ENCODE measurements around the gene ITPK1.
A peak's percentile ranks its signal among the peaks of the same experiment; 100 is the strongest.

Gene ITPK1

GRCh38 chr14:92974541-92975345 is 141.0 kb downstream of the ITPK1 start:
- Histone ChIP-seq H3K27me3 (ENCODE audit: control insufficient read depth in 1 of 2, insufficient read depth in 2 of 2, low read length in 2 of 2) (no peaks in the 10 kb centered on the region), H3K9me3 (ENCODE audit: control insufficient read depth in 2 of 2, low read length in 2 of 2) (peaks cover 8 to 19% of the 10 kb centered on the region in 2 donors), H3K36me3 (ENCODE audit: control insufficient read depth in 2 of 2, insufficient read depth in 2 of 2, low read length in 2 of 2) (peaks cover 0 to 7% of the 10 kb centered on the region in 2 donors), H3K4me3 (ENCODE audit: low read length in 2 of 2) (no peak overlapping the region), H3K4me1 (ENCODE audit: control insufficient read depth, insufficient read depth, low read length) (peaks cover 21% of the 10 kb centered on the region), H3K27ac (ENCODE audit: low read length) (peak overlapping the region; percentile 80), H3K9ac (ENCODE audit: low read length in 2 of 2) (no peak overlapping the region)

GRCh38 chr14:92973798-92974372 is 141.8 kb downstream of the ITPK1 start:
- Histone ChIP-seq H3K4me1 (ENCODE audit: control insufficient read depth, insufficient read depth, low read length) (peaks cover 21% of the 10 kb centered on the region), H3K36me3 (ENCODE audit: control insufficient read depth in 2 of 2, insufficient read depth in 2 of 2, low read length in 2 of 2) (peaks cover 0 to 7% of the 10 kb centered on the region in 2 donors), H3K9ac (ENCODE audit: low read length in 2 of 2) (no peak overlapping the region), H3K9me3 (ENCODE audit: control insufficient read depth in 2 of 2, low read length in 2 of 2) (peaks cover 8 to 19% of the 10 kb centered on the region in 2 donors), H3K27me3 (ENCODE audit: control insufficient read depth in 1 of 2, insufficient read depth in 2 of 2, low read length in 2 of 2) (no peaks in the 10 kb centered on the region), H3K27ac (ENCODE audit: low read length) (peak overlapping the region; percentile 80), H3K4me3 (ENCODE audit: low read length in 2 of 2) (no peak overlapping the region)

- H3K27ac ChIP-seq (ENCODE audit: low read length), result peak overlapping the region; percentile 80
- H3K9ac ChIP-seq (ENCODE audit: low read length in 2 of 2), result no peak overlapping the region
- H3K36me3 ChIP-seq (ENCODE audit: control insufficient read depth in 2 of 2, insufficient read depth in 2 of 2, low read length in 2 of 2), result peaks cover 0 to 7% of the 10 kb centered on the region in 2 donors
- no peaks in the 10 kb centered on the region for H3K27me3 ChIP-seq (ENCODE audit: control insufficient read depth in 1 of 2, insufficient read depth in 2 of 2, low read length in 2 of 2)
- no peak overlapping the region for H3K4me3 ChIP-seq (ENCODE audit: low read length in 2 of 2)
- peaks cover 8 to 19% of the 10 kb centered on the region in 2 donors for H3K9me3 ChIP-seq (ENCODE audit: control insufficient read depth in 2 of 2, low read length in 2 of 2)
- peaks cover 21% of the 10 kb centered on the region for H3K4me1 ChIP-seq (ENCODE audit: control insufficient read depth, insufficient read depth, low read length)
Observed at GRCh38 chr14:92973261-92973797, 142.4 kb downstream of the ITPK1 start.

GRCh38 chr14:92971601-92972180 is 144.0 kb downstream of the ITPK1 start:
- H3K27ac ChIP-seq (ENCODE audit: low read length), result no peak overlapping the region
- H3K27me3 ChIP-seq (ENCODE audit: control insufficient read depth in 1 of 2, insufficient read depth in 2 of 2, low read length in 2 of 2), result no peaks in the 10 kb centered on the region
- peaks cover 21% of the 10 kb centered on the region for H3K4me1 ChIP-seq (ENCODE audit: control insufficient read depth, insufficient read depth, low read length)
- H3K36me3 ChIP-seq (ENCODE audit: control insufficient read depth in 2 of 2, insufficient read depth in 2 of 2, low read length in 2 of 2), result peaks cover 0 to 3% of the 10 kb centered on the region in 2 donors
- H3K9ac ChIP-seq (ENCODE audit: low read length in 2 of 2), result no peak overlapping the region
- H3K4me3 ChIP-seq (ENCODE audit: low read length in 2 of 2), result no peak overlapping the region
- peaks cover 4 to 19% of the 10 kb centered on the region in 2 donors for H3K9me3 ChIP-seq (ENCODE audit: control insufficient read depth in 2 of 2, low read length in 2 of 2)

GRCh38 chr14:92970271-92970670 is 145.5 kb downstream of the ITPK1 start:
- H3K27me3 ChIP-seq (ENCODE audit: control insufficient read depth in 1 of 2, insufficient read depth in 2 of 2, low read length in 2 of 2), result no peaks in the 10 kb centered on the region
- peaks cover 0 to 5% of the 10 kb centered on the region in 2 donors for H3K9me3 ChIP-seq (ENCODE audit: control insufficient read depth in 2 of 2, low read length in 2 of 2)
- H3K9ac ChIP-seq (ENCODE audit: low read length in 2 of 2), result no peak overlapping the region
- peaks cover 21% of the 10 kb centered on the region for H3K4me1 ChIP-seq (ENCODE audit: control insufficient read depth, insufficient read depth, low read length)
- H3K36me3 ChIP-seq (ENCODE audit: control insufficient read depth in 2 of 2, insufficient read depth in 2 of 2, low read length in 2 of 2), result no peaks in the 10 kb centered on the region
- H3K27ac ChIP-seq (ENCODE audit: low read length), result no peak overlapping the region
- H3K4me3 ChIP-seq (ENCODE audit: low read length in 2 of 2), result no peak overlapping the region

GRCh38 chr14:92969871-92970270 is 145.9 kb downstream of the ITPK1 start:
- no peak overlapping the region for H3K9ac ChIP-seq (ENCODE audit: low read length in 2 of 2)
- H3K27me3 ChIP-seq (ENCODE audit: control insufficient read depth in 1 of 2, insufficient read depth in 2 of 2, low read length in 2 of 2), result no peaks in the 10 kb centered on the region
- no peak overlapping the region for H3K27ac ChIP-seq (ENCODE audit: low read length)
- H3K4me3 ChIP-seq (ENCODE audit: low read length in 2 of 2), result no peak overlapping the region
- peaks cover 0 to 3% of the 10 kb centered on the region in 2 donors for H3K9me3 ChIP-seq (ENCODE audit: control insufficient read depth in 2 of 2, low read length in 2 of 2)
- peaks cover 23% of the 10 kb centered on the region for H3K4me1 ChIP-seq (ENCODE audit: control insufficient read depth, insufficient read depth, low read length)
- no peaks in the 10 kb centered on the region for H3K36me3 ChIP-seq (ENCODE audit: control insufficient read depth in 2 of 2, insufficient read depth in 2 of 2, low read length in 2 of 2)

- peaks cover 27% of the 10 kb centered on the region for H3K4me1 ChIP-seq (ENCODE audit: control insufficient read depth, insufficient read depth, low read length)
- no peak overlapping the region for H3K9ac ChIP-seq (ENCODE audit: low read length in 2 of 2)
- H3K27ac ChIP-seq (ENCODE audit: low read length), result no peak overlapping the region
- no peaks in the 10 kb centered on the region for H3K27me3 ChIP-seq (ENCODE audit: control insufficient read depth in 1 of 2, insufficient read depth in 2 of 2, low read length in 2 of 2)
- H3K36me3 ChIP-seq (ENCODE audit: control insufficient read depth in 2 of 2, insufficient read depth in 2 of 2, low read length in 2 of 2), result no peaks in the 10 kb centered on the region
- peaks cover 0 to 3% of the 10 kb centered on the region in 2 donors for H3K9me3 ChIP-seq (ENCODE audit: control insufficient read depth in 2 of 2, low read length in 2 of 2)
- H3K4me3 ChIP-seq (ENCODE audit: low read length in 2 of 2), result no peak overlapping the region
Observed at GRCh38 chr14:92969430-92969829, 146.3 kb downstream of the ITPK1 start.

GRCh38 chr14:92968291-92969020 is 147.3 kb downstream of the ITPK1 start:
- no peaks in the 10 kb centered on the region for H3K36me3 ChIP-seq (ENCODE audit: control insufficient read depth in 2 of 2, insufficient read depth in 2 of 2, low read length in 2 of 2)
- H3K9me3 ChIP-seq (ENCODE audit: control insufficient read depth in 2 of 2, low read length in 2 of 2), result peaks cover 0 to 2% of the 10 kb centered on the region in 2 donors
- H3K27ac ChIP-seq (ENCODE audit: low read length), result peak overlapping the region; percentile 11
- peaks cover 27% of the 10 kb centered on the region for H3K4me1 ChIP-seq (ENCODE audit: control insufficient read depth, insufficient read depth, low read length)
- no peak overlapping the region for H3K9ac ChIP-seq (ENCODE audit: low read length in 2 of 2)
- H3K27me3 ChIP-seq (ENCODE audit: control insufficient read depth in 1 of 2, insufficient read depth in 2 of 2, low read length in 2 of 2), result no peaks in the 10 kb centered on the region
- no peak overlapping the region for H3K4me3 ChIP-seq (ENCODE audit: low read length in 2 of 2)

- H3K9ac ChIP-seq (ENCODE audit: low read length in 2 of 2), result no peak overlapping the region
Observed at GRCh38 chr14:92967346-92967926, 148.3 kb downstream of the ITPK1 start.

GRCh38 chr14:92965281-92965680 is 150.4 kb downstream of the ITPK1 start:
- no peak overlapping the region for H3K4me3 ChIP-seq (ENCODE audit: low read length in 2 of 2)
- H3K36me3 ChIP-seq (ENCODE audit: control insufficient read depth in 2 of 2, insufficient read depth in 2 of 2, low read length in 2 of 2), result peaks cover 0 to 7% of the 10 kb centered on the region in 2 donors
- H3K27ac ChIP-seq (ENCODE audit: low read length), result no peak overlapping the region
- H3K9me3 ChIP-seq (ENCODE audit: control insufficient read depth in 2 of 2, low read length in 2 of 2), result no peaks in the 10 kb centered on the region
- no peak overlapping the region for H3K9ac ChIP-seq (ENCODE audit: low read length in 2 of 2)
- peaks cover 20% of the 10 kb centered on the region for H3K4me1 ChIP-seq (ENCODE audit: control insufficient read depth, insufficient read depth, low read length)
- H3K27me3 ChIP-seq (ENCODE audit: control insufficient read depth in 1 of 2, insufficient read depth in 2 of 2, low read length in 2 of 2), result no peaks in the 10 kb centered on the region

More at GRCh38 chr14:92967346-92967926, 148.3 kb downstream of the ITPK1 start:
- Histone ChIP-seq H3K36me3 (ENCODE audit: control insufficient read depth in 2 of 2, insufficient read depth in 2 of 2, low read length in 2 of 2) (no peaks in the 10 kb centered on the region), H3K4me3 (ENCODE audit: low read length in 2 of 2) (no peak overlapping the region), H3K27ac (ENCODE audit: low read length) (no peak overlapping the region), H3K9me3 (ENCODE audit: control insufficient read depth in 2 of 2, low read length in 2 of 2) (no peaks in the 10 kb centered on the region), H3K27me3 (ENCODE audit: control insufficient read depth in 1 of 2, insufficient read depth in 2 of 2, low read length in 2 of 2) (no peaks in the 10 kb centered on the region), H3K4me1 (ENCODE audit: control insufficient read depth, insufficient read depth, low read length) (peaks cover 23% of the 10 kb centered on the region)

All from stomach smooth muscle (tissue), 2 donors.